PC-3 (cell line): ENCODE results near the gene DGCR2.

Source experiments
- EZH2 ChIP-seq: fragments of 300-600 bp; sonication (generic); IDR thresholded peaks from one replicate; pipeline ENCODE4 v1.6.1; 2017; ENCODE audit warnings: antibody characterized with exemption, mild to moderate bottlenecking, low read length; ENCODE audit not compliant: unreplicated experiment
- TF ChIP-seq, protein P1 (sequence below): fragments of 300-600 bp; sonication (generic); conservative IDR thresholded peaks from 2 replicates; pipeline ENCODE4 v1.5.1; 2017; ENCODE audit warnings: antibody characterized with exemption, low read depth, mild to moderate bottlenecking, low read length

DNA sequence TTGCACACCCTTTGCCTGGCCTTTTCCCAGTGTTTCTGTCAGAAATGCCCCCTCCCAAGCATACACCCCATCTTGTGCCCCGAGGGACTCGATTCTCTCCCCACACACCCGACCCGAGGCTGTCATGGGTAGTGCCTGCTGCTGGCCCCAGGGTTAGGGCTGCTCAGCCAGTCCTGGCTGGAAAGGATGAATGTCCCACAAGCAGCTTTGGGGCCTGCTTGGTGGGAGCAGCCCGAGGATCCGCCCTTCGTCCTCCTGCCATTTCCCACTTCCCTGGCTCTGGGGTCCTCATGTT lies 131.1 kb downstream of the DGCR2 start:
- TF ChIP-seq, protein P1, sequence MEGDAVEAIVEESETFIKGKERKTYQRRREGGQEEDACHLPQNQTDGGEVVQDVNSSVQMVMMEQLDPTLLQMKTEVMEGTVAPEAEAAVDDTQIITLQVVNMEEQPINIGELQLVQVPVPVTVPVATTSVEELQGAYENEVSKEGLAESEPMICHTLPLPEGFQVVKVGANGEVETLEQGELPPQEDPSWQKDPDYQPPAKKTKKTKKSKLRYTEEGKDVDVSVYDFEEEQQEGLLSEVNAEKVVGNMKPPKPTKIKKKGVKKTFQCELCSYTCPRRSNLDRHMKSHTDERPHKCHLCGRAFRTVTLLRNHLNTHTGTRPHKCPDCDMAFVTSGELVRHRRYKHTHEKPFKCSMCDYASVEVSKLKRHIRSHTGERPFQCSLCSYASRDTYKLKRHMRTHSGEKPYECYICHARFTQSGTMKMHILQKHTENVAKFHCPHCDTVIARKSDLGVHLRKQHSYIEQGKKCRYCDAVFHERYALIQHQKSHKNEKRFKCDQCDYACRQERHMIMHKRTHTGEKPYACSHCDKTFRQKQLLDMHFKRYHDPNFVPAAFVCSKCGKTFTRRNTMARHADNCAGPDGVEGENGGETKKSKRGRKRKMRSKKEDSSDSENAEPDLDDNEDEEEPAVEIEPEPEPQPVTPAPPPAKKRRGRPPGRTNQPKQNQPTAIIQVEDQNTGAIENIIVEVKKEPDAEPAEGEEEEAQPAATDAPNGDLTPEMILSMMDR = no peak
- TF ChIP-seq EZH2 = no peak
